Left lobe of liver (tissue), 2 donors: ENCODE measurements around the gene MED9. TPM values are rescaled to one million over a fixed set of nuclear protein-coding genes. Genes with fewer than 3 reads are reported as not detected.

Experiments
- ATAC-seq: fragments of 200-7000 bp; cut with Tn5 transposase; one replicate; pipeline ENCODE4 v1.9.1; 2020; ENCODE audit warnings: mild to moderate bottlenecking, moderate library complexity
- DNase-seq: peaks from one replicate; pipeline ENCODE4 v3.0.0-alpha.2; 2020; ENCODE audit warnings: low spot score
- total RNA-seq: library from RNA; stranded (reverse); gene quantifications from one replicate; pipeline ENCODE4 v1.2.1, GENCODE V29; 2021
- donor health status: DM: no; HTN: no; CAD: no; lungs with moderate emphysema.
- donor health status: DM: no; HTN: yes; CAD: no.

MED9 gene
- total RNA-seq, 1 donor from 2014 or later = 7.1 TPM

DNA sequence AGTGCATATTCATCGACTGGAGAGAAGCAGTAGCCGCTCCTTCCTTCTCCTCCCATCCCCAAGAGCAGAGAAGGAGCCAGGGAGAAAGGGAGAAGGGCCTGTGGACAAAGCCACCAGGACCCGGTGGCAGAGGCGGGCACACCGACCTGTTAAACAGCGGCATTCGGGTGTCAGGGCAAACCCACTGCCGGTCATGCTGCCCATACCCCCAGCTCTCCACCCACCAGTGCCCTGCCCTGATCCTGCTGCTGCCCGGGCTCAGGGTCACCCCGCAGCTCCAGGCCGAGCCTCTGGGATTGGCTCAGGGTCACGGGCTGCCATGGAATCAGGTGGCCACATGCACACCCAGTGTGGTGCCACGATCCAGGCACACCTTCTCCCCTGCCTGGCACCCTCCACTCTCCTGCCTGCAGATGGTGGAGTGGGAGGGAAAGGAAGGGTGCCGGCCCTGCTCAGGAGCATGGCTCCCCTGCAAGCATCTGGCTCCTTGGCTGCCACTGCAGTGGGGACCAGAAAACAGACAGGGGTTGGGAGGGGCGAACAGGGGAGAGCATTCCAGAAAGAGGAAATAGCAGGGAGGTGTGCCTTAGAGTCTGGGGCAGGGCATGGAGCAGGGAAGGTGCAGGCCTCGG, 37.7 kb downstream of the MED9 start:
- ATAC-seq (no peak), DNase-seq (no peak)

DNA sequence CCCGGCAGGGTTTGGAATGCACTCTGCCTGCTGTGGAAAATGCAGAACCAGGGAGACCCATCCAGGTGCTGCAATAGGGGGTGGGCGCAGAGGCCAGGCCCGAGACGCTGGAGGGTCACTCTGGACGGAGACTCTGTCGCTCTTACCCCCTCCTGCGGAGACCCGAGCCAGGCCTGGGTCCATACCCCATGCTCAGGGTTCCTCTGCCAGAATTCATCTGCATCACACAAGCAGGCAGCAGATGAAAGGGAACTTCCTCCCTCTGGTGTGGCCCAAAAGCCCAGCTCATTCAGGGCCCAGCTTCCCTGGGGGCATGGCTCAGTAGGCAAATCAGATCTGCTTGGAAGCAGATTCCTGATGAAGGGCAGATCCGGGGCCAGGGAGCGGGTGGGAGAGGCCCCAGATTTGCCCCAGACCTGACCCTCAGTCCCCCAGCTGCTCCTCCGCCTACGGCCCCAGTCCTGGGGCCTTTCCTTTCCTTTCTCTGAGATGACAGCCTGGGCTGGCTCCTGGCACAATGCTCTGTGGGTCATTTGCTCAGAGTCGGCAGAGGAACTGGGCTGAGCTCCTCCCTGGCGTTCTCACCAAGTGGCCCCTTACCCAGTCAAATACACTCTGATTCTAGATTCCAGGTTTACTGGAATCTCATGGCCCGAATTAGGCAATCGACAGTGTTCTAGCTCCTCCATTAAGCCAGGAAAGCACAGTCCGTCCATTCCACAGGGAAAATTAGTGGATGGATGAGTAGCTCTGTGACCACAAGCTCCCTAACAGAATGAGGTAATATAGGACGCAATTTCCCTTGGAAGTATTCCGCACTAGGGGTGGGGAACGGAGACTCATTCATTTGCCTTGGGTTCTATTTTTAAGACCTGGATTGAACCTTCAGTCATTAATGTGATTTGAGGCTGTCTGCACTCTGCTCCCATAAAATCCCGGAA, 38.5 kb downstream of the MED9 start:
- DNase-seq = no peak
- ATAC-seq = no peak

DNA sequence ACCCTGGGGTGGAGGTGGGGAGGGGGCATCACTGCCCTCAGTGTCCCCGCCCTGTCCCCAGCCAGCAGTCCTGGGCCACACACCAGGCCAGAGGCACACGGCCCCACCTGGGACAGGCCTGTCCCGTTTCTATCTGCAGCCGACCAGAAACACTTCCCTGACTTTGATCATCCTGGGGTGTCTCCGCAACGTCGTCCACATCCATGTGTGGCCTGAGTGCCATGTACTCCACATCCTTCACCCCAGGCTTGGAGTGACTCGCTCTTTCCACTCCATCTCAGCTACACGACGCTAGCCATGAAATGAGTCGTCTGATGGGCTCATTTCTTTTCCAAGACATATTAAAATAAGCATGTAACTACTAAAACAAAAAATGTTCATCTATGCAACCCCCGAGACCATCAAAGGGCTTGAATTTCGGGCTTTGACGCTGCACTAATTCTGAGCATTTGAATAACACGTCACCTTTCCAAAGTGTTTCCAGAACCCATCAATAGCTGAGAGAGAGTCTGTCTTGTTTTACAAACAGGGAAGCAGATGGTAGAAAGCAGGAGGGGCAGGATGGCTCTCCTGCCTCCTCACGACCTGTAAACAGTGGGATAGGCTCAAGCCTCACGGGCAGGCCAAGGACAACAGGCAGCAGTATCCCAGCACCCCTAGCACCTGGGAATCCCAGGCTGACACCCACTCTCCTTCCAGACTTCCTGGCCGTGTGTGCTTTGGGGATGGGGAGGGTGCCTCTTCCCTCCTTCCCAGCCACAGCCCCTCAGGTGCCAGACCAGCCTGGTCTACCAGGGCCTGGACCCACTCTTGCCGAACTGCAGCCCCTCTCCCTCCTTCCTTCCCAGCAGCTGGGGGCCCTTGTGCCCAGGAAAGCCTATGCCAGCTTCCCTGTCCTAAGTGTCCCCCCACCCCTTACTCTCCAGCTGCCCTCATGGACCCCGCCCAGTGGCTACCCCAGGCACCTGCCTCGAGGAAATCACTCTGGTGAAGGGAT, 39.4 kb downstream of the MED9 start:
- no peak for DNase-seq
- ATAC-seq = no peak

DNA sequence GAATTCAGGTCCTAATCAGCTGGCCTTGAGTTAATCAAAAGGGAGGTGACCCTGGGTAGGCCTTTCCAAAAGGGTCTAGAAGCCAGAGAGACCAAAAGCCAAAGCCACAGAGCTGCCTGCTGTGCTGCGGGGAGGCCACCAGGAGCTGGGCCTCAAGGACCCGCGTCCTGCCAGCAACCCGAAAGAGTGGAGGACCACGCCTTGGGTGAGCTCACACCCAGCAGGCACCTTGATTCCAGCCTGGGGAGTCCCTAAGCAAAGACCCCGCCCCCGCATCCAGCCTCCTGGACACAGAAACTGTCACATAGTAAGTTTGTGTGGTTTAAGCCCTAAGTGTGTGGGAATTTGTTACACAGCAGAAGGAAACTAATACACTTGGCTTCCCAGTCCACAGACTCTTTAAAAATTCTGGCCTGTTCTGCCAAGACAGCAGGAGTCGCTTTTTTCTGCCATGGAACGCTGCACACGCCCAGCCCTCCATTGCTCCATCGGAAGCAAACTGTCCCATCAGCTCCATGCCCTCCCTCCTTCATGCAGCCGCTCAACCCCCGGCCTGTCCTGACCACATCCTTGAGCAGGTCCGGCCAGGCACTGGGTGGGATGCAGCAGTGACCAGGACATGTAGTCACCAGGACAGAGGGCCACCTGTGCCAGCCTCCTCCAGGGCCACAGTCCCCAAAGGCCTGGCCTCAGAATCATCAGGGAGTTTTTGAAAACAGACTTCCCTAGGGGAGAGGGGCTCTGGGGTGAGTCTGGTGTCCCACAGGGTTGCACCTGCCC, 40.3 kb downstream of the MED9 start:
- DNase-seq = no peak
- no peak for ATAC-seq

DNA sequence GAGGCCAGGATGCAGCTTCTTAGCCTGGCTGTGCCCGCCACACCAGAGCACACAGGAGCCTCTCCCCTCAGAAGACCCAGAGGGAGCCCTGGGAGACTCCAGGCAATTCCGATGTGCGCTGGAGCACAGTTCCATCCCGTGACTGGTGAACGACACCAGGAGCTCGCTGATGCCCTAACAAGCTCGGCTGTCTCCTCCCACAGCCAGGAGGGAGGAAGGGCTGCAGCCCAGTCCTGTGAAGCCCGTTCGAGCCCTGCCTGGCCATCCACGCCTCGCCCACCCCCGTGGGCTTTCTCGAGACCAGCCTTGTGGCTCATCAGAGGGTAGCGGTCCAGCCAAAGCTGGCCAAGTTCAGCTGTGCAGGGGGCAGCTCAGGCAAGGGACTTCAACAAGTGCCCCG, 41.2 kb downstream of the MED9 start:
- DNase-seq (no peak), ATAC-seq (no peak)

DNA sequence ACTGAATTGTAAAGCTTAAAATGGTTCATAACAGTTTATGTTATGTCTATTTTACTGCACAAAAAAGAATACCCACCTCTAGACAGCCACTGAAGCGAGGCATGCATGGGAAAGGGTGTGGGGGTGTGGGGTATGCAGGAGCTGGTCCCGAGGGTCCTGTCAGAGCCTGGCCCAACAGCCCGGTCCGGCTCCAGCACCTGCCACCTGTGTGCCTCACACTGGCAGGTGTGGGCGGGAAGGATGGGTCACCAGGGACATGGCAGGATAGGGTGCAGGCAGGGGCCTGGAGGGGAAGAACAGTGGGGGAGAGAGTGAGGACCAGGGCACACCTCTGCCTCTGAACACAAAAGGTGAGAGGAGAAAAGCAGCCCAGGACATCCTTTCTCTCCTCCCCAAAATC, 42.2 kb downstream of the MED9 start:
- DNase-seq = no peak
- no peak for ATAC-seq

DNA sequence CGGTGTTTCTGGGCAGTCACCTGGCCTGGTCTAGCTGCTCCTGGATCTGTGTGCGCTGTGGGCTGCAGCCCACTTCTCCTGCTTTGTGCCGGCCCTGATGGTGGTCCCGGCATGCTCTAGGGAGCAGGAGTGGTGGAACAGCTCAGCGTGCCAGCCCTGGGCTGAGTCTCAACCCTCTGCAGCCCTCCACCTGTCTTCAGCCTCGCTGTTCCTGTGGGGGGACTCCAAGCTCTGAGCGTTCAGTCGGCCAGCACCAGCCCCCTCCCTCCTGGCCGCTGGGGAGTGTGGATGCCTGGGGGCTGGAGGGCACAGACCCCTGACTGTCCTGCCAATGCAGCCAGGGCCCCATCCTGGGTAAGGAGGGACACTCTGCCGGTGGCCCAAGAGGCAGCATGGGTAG, 43.1 kb downstream of the MED9 start:
- ATAC-seq (no peak), DNase-seq (no peak)

DNA sequence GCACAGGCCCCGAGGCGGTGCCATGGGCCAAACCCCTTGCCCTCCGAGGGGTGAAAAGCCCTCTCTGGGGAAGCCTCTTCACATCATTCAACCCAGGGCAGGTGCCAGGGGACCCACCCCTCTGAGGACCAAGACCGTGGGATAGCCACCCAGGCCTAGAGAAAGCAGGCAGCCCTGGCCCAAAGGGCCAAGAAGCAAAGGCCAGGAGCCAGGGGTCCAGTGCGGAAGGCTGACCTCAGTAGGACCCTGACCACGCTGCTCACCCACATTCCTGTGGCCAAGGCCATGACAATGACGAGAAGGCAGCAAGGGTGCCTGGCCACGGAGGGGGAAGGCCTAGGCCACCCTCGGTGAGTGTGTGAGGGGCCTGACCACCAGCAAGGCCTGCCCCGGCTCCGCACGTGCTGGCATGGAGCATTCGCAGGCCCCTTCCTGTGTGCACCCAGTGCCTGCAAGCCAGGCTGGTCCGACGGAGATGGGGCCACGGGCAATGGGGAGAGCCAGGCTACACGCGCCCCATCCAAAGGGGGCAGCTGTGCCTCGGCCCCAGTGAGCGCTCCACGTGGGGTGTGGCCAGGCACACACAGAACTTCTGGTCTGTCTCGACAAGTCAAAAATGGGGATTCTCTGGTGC, 43.9 kb downstream of the MED9 start:
- ATAC-seq = no peak

DNA sequence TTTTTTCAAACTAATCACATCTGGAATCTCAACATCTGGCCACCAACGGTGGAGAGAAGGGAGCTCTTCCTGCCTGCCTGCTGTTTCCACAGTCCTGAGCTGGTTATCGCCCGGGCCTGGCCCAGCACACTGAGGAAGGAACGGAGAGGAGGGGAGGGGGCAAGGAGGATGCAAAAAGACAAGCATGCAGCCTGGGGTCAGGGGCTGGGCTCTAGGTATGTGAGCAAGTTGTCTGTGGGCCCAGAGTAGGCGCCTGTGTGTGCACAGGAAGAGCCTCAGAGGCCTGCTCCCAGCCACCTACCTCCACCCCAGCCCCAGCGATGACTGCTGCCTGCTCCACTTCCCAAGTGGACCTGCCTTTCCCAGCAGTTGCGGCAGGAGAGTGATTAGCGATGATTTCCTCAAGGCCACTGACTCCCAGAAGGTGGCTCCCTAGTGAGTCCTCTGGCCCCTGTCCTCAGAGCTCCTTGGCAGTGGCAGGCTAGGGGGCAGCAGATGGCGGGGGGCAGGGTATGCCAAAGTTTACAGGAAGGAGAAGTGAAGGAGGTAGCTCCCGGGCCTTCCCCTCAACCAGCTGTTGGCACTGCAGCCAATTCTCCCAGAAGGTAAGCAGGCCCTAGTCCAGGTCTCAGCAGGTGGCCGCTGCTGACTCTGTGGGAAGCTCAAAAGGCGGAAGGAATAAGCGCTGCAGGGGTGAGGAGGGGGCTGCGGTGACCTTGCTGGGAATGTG, 46.4 kb downstream of the MED9 start:
- no peak for DNase-seq
- ATAC-seq = no peak

More for the DNA sequence above, 43.9 kb downstream of the MED9 start:
- no peak for DNase-seq

DNA sequence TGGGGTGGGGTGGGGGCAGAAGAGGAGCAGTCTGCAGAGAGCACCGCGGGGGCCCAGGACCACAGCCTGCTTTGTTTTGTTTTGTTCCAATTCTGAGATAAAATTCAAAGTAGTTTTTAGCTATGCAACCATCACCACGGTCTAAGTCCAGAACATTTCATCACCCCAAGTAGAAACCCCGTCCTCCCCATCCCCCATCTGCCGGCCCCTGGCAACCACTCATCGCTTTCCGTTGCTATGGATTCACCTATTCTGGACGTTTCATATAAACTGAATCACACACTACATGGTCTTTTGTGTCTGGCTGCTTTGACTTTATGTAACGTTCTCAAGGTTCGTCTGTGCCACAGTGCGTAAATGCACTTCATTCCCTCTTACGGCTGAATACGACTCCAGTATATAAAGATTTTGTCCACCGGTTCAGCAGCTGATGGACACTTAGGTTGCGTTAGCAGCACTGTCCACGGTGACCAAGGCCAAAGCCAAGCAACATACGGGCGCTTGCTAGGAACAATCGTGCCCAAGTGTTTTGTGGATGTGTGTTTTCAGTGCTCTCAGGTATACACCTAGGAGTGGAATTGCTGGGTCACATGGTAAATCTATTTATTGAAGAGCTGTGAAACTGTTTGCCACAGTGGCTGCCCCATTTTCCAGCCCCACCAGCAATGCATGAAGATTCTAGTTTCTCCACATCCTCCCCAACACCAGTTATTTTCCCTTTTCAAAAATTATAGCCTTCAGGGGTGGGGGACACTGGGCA, 47.1 kb downstream of the MED9 start:
- DNase-seq (no peak), ATAC-seq (no peak)

DNA sequence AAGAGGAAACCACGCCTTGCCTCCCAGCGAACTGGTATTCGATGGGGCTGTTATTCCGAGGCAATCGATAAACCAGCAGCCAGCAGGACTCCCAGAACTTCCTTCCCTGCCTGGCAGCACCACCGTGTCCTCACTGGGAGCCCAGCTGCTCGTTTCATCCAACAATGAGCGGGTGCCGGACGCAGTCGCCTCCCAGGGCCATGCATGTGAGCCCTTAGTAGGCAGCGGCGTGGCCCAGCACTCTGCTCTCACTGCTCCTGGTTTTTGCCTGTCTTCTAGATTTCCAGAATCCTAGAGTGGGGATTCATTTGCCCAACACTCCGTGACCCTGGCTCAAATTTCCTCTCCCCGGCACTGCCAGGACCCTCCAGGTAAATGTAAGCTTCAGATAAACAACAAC, 48.5 kb downstream of the MED9 start:
- no peak for ATAC-seq
- DNase-seq = no peak

DNA sequence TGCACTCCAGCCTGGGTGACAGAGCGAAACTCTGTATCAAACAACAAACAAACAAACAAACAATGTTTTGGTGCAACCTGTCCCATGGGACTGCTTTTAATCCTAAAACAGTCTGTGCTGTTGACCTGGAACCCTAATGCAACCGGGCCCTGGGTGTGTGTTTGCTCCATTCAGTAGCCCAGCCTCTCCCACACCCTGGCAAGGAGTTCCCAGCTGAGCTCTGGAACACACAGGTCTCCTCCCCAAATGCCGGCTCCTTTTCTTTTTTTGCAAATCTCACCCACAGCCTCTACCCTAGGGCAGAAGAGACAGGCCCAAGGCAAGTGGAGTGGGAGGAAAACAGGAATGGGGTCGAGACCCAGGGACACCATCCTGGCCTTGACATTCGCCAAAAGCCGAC, 49.2 kb downstream of the MED9 start:
- no peak for DNase-seq
- ATAC-seq = peak; percentile 18

DNA sequence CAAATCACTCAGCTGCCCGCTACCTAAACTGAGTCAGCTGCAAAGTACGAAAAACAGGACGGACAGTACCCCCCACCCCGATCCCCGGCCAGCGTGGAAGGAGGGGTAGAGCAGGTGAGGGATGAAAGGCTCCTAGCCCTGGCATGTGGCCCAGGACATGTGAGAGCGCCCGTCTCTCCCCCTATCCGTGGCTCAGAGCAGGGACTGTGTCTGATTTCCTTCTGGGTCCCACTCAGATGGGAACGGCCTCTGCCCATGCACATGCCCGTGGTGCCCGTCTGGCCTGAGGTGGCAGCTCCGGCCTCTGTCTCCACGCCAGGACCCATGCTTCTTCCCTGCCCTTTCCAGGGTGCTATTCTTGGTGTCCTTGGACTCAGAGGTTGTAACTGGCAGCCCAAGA, 49.6 kb downstream of the MED9 start:
- peak; percentile 3 for ATAC-seq
- DNase-seq = no peak

DNA sequence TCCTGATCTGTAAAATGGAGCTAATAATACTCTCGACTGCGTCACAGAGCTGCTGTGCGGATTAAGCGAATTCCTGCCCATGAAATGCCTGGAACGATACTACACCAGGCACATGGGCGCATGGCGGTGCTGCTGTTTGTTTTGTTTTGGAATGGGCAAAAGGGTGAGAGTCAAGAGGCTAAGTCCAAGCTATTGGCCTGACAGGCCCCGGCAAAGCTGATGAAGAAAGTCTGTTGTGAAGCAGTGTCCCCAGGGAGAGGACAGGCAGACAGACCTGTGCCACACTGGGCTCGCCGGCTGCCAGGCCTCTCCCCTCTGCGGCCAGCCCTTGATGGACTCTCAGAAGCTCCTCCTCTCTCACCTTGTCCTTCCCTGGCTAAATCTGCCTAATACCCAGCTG, 50.7 kb downstream of the MED9 start:
- ATAC-seq (peak; percentile 72), DNase-seq (peak; percentile 91)

DNA sequence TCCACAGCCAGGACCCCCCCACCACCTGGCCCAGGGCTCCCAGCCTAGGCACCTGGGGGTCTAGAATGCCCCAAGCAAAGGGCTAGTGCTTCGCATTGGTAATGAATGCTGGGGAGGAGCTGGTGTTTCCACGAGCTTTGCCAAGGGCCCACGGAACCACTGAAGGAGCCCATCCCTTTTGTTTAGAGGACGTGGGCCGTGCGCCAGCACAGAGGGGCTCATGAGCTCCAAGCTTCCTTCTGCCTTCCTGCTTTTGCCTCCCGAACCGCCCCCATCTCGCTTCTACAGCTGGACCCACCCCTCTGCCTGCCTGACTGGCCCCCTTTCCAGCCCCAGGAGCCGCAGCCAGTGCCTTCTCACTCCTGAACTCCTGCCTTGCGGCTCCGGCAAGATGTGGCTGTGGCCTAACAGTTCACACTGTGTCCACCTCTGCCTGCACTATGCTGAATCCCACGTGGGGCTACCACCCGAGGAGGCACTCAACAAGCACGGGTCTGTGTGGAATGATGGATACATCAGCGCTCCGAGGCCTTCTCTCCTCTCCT, 51.2 kb downstream of the MED9 start:
- no peak for ATAC-seq
- DNase-seq = no peak

DNA sequence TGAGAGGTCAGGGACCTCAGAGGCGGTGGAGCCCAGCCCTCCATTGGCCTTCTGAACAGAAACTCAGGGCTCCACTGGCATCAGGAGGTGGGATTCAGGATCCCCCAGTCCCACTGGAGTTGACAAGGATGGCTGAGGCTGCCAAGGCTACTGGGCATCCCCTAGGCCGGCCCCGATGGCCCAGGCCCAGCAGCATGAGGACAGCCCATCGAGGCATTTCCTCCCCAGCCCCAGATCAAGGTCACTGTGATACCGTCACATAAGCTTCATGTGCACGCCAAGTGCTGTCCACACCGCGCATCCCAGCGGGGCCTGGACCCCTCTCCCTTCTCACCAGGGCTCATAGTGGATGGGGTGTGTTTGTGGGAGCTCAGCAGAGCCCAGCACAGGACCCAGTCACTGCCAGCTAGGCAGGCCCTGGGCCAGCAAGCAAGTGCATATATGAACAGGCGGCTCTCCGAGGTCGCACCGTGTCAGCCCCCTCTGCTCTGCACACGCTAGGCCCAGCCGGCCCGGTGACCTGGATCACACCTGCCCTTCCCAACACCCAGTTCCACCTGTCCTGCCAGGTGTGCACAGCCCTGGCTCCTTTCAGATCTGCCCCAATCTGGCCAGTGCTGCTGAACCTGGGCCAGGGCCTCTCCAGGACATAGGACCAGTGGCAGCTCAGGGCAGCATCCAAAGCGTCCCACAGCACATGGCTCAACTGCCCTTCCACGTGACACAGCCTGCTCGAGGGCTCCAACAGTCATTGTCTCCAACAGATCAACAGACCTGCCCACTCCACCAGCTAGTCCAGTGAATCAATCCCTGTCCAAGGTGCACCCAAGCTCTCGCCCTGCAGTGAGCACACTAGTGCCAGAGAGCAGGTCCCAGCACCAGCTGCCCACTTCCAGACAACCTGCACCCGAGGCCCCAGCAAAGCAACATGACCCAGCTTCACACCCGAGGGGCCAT, 52.2 kb downstream of the MED9 start:
- DNase-seq (peak; percentile 98), ATAC-seq (peak; percentile 75)

DNA sequence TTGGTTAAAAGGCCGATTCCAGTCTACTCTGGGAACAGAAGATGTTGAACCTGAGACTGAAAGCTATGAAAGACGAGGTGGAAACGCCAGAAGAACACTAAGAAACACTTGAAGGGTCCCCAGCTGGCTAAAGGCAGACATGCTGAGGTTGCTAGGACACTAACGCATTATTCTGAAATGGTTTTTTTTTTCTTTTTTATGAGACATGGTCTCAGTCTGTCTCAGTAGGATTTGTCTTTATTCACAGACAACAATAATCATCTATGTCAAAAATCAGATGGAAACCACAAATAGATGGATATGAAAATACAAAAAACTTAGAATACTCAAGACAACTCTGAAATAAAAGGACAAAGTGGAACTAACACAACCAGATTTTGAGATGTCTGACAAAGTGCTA, 54.4 kb downstream of the MED9 start:
- DNase-seq (no peak), ATAC-seq (no peak)
